G401.6 (cell line): Measurements from ENCODE around the gene MAPK9.

Experiments
- FAIRE-seq: peaks from 2 replicates; lab custom pipeline; 2012; peaks lifted over from hg19 to GRCh38; lab: Jason Lieb, UNC

Gene MAPK9

DNA sequence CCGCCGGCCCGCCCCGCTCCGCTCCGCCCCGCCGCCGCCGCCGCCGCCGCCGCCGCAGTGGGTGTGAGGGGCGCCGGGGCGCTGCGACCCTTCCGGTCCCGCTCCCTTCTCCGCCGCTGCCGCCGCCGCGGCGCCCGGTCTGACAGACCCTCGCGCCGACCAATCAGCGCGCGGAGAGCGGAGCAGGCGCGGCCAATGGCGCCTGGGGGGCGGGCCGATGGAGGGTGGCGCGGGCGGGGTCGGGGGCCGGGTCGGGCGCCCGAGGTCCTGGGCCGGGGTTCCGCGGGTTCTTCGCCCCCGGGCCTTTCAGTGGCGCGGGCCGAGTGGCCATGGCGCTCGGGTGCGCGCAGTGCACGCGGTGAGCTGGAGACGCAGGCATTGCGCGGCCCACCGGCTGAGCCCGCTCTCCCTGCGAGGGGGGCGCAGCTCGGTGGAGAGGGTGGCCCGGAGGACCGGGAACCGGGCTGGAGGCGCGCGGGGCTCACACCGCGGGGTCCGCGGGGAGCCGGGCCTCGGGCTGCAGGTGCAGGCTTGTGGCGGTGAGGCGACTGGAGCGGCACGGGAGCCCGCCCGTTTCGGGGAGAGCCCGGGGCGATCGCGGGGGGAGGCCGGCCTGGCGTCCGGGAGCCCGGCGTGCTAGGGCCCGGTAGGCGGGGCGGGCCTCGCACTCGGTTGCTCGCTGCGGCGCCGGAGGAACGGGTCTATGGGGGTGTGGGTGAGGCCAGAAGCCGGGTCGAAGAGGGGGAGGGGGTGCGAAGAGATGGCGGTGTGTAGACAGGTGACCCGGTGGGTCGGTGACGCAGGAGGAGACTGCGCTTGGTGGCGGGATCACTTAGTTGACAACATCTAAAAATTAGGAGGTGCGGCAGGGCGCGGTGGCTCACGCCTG is at the start of gene MAPK9:
Gene MAPK9, minus strand, starts transcription at position 141 of the 889 bp plus-strand sequence. CDS start 11,522 bp downstream, outside the sequence.
- FAIRE-seq = no peak

DNA sequence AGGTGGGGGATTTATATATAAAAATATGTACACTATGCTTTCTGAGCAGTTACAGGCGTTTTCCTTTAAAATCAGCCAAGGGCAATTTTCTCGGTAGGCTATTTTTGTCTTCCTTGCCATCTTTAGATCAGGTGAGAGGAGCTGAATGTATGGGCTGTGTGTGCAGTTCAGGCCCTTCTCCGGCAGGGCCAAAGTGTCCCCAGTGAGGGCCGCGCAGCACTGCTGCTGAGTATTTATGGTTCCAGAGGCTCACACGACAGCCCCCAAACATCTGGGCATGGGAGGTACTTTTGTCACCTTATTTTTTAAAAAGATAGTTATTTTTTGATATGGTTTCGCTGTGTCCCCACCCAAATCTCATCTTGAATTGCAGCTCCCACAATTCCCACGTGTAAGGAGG is 49.7 kb upstream of the MAPK9 start:
- no peak for FAIRE-seq

DNA sequence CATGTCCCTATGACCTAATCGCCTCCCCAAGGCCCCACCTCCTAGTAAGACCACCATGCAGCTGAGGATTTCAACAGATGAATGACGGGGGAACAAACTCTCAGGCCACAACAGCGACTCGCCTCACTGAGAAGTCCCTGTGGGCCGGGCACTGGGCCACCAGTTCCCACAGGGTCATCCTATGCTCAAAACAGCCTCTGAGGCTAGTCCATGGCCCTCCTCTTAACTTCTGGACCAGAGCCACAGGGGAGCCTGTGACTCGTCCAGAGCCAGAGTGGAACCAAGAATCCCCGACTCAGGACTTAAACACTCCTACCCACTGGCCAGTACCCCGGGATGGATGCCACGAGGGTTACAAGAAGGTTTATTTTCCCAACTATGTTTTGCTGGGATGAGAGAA is 49.0 kb upstream of the MAPK9 start:
- FAIRE-seq = no peak

- no peak for FAIRE-seq
Observed at GRCh38 chr5:180339583-180340183, 47.8 kb upstream of the MAPK9 start.

DNA sequence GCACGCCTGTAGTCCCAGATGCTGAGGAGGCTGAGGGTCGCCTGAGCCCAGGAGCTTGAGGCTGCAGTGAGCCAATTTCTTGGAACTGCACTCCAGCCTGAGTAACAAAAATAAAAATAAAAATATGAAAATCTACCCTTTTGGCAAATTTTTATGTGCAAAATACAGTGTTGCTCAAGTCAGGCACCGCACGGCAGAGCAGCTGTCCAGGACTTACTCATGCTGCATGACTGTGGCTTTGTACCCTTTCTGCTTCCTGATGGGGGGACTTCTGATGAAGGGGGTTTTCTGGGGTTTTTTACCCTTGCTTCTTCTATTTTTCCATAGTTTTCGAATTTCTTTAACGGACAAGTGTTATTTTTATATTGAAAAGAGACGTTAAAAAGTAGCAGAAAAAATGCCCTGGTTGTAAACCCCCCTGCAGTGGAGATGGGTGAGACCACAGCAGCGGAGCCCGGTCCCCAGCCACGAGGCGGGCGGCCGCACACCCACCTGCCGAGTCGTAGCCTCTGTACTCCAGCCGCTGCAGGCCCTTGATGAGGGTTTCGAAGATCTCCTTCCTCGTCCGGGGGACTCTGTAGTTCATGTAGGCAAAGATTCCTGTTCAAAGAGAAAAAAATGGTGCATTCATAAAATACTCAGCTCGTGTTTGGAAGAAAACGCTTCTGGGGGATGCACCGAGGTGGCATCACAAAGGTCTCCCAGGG is 46.3 kb upstream of the MAPK9 start:
- FAIRE-seq = no peak

- FAIRE-seq = no peak
Observed at GRCh38 chr5:180336234-180337020, 44.5 kb upstream of the MAPK9 start.

- FAIRE-seq = no peak
Observed at GRCh38 chr5:180335614-180336233, 43.8 kb upstream of the MAPK9 start.

DNA sequence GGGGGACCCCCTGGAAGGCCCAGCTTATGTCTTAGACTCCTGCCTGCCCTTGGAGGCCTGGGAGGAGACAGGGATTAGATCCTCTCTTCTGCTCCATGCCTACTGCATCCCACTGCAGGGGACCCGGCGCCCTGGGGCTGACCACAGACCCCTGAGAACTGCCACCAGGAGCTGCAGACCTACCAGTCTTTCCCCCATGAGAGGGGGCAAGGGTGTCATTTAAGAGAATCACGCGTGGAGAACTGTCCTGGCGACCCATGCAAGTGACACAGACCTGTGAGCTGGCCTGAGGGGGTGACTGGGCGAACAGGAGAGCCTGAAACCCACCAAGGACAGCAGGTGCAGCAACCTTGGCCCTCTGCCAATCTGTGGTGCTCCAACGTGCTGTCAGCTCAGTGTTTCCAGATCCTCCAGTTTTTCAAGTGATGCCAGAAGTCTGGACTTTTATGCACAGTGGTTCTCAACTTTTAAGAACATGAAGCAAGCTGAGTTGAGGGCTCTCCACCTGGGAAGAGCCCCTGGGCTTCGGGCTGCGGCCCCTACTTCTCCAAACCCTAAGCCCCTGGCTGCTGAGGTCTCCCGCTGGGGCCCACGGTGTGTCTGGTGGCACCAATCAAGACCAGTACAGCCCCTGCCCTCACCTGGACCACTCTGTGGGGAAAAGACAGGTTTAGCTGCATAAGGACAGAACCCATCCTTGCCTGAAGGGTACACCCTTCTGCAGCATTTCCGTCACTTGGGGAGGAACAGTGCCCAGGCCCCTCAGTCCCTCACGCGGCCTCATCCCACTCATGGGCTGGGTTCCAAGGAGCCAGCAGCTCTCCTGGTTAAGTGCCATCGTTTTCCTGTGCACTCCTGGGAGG is 43.1 kb upstream of the MAPK9 start:
- no peak for FAIRE-seq

GRCh38 chr5:180334176-180334575 is 42.3 kb upstream of the MAPK9 start:
- no peak for FAIRE-seq

- no peak for FAIRE-seq
Observed at GRCh38 chr5:180333661-180334060, 41.8 kb upstream of the MAPK9 start.

GRCh38 chr5:180332861-180333260 is 41.0 kb upstream of the MAPK9 start:
- no peak for FAIRE-seq

DNA sequence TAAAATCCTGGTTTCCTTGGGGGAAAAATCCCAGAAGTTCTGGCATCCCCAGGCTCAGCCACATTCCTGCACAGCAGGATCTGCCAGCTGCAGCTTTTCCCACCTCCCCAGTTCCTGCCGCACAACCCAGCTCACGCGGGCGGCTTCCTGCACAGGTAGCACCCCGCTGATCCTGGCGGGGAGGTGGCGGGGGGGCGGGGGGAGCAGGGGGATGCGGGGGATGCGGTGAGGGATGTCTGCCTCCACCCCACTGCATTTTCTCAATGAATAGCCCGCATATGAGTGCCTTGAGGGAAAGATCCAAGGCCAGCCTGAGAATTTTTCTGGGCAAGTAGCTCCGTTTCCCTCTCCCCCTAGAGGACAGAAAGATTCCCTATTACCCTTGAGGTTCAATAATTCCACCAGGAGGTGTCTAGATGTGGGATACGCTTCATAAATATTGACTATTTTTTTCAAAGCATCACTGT is 40.2 kb upstream of the MAPK9 start:
- no peak for FAIRE-seq

GRCh38 chr5:180331647-180331950 is 39.7 kb upstream of the MAPK9 start:
- FAIRE-seq = no peak

GRCh38 chr5:180330810-180331646 is 39.1 kb upstream of the MAPK9 start:
- no peak for FAIRE-seq

- FAIRE-seq = no peak
Observed at GRCh38 chr5:180330270-180330648, 38.4 kb upstream of the MAPK9 start.

DNA sequence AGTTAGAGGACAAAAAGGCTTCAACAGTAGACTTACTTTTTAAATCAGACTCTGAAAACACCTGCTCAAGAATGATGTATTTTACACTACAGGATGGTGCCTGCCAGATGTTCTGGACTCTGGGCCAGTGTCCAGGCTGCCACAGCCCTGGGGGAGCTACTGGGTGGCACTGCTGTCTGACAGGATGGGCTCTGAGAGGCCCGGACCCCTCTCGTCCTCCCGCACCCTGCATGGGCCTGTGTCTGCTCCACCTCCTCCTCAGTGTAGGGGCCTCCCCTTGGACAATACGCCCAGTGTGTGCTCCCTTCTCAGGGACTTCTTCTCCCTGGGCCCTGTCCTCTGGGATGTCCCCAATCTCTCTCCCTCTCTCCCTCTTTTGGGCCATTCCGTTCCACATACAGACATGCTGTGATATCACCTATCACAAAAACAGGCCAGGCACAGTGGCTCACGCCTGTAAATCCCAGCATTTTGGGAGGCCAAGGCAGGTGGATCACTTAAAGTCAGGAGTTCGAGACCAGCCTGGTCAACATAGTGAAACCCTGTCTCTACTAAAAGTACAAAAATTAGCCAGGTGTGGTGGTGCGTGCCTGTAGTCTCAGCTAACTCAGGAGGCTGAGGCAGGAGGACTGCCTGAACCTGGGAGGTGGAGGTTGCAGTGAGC is 37.9 kb upstream of the MAPK9 start:
- FAIRE-seq = no peak

- FAIRE-seq = no peak
Observed at GRCh38 chr5:180329138-180329435, 37.2 kb upstream of the MAPK9 start.

DNA sequence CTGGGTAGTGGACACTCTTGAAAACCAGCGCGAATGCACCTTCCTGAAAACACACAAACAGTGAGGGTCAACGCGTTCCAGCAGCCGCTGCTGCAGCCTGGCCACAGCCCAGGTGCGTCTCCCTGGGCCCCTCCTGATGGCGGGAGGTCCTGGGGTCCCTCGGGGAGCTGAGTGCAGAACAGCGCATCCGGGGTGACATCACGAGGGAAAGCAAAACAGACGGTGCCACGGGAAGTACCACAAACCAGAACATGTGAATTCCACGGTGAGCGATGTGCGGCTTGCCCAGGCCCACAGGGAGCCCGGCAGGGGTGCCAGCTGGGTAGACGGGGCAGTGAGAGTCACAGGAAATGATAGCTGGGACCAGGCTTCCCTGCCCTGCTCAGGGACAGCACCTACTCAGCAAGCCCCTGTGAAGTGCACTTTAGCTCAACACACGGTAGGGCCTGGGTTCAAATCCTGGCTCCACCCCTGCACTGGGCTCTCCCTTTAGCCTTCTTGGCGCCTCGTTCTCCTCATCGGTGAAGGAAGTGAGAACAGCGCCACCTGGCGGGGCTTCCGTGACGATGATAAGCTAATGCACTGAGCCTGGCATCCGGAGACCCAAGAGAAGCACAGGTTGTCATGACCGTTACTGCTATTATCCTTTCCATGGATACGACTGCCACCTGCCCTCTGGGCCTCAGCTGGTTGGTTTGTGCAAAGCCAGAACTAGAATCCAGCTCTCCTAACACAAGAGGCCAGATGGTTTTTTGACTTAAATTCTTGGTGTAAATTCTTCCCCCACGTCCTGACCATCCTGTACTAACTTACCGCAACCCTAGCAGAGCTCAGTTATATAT is 36.6 kb upstream of the MAPK9 start:
- FAIRE-seq = peak; percentile 53
